GM19043 (cell line): ENCODE data around the gene MLLT3.

Source experiments
- ATAC-seq: cut with Tn5 transposase; IDR thresholded peaks from one replicate; pipeline ENCODE4 v1.9.1; 2021; ENCODE audit warnings: low read depth; ENCODE audit not compliant: unreplicated experiment

The MLLT3 gene

GRCh38 chr9:20630241-20630943 is 8.1 kb upstream of the MLLT3 start:
- ATAC-seq: no peak

DNA sequence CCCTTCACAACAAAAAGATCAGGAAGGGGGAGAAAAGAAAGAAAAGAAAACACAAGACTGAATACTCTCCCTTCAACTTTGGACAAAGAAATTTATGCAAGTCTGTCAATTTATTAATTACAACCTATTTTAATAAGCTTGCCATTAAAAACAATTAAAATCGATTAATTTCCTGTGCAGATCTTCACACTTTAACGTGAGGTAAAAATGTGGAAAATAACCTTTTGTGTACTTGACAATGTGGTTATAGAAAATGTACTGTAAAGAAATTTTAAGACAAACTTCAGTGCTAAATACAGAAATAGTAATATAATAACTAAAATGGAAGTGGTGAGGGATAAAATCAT is 2.7 kb upstream of the MLLT3 start:
- ATAC-seq: no peak

DNA sequence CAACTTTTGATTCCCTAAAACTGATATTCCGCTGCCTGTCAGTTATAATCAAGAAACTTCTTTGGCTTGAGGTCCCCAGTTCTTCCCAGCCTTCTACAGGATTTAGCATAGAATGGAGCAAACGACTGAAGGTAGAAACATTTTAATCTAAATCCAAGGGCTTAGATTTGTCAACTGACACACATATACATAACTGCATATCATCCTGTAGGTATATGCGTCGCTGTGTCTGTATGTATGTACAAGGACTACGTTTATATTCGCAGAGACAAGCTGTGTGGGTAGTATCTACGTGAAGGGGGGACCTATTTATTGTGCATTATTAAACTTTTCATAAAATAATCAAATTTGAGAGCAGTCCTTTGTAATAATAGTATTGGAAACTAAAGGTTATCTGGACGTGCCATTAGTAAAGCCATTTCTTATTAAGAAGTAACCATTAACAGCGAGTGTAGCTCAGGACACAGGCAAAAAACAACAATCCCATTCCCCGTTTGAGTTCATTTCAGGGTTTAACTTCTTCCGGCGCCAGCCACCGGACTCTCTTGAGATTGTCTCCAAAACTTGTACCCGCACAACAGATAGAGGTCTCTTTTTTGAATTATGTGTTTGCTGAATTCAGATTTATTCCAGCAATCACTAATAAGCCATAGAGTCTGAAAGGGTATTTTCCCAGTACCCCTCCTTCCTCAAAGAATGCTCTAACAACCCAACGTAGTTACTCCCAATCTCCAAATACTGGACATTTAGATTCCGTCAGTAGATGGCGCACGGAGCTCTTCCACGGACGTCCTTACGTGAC is 2.1 kb upstream of the MLLT3 start:
- peak; percentile 26 for ATAC-seq

DNA sequence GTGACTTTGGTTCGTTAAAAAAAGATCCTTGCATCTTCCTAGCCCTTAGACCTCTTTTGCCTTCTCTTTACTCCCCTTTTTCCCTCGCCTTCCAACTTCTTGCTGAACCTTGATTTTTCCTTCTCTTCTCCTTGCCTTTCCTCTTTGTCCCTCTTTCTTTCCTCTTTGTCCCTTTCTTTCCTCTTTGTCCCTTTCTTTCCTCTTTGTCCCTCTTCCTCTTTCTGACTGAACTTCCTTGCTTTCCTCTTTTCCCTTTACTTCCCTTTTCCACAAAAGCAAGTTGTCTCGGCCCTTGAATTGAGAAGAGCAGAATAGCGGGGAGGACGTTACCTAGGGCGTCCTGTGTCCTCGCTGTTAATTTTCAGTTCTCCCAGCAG is 1.4 kb upstream of the MLLT3 start:
- ATAC-seq: no peak

GRCh38 chr9:20623021-20623747 is 885 bp upstream of the MLLT3 start:
- ATAC-seq: peak; percentile 1

- ATAC-seq: peak; percentile 3
These were observed 599 bp downstream of the MLLT3 start for GRCh38 chr9:20621471-20622329.

DNA sequence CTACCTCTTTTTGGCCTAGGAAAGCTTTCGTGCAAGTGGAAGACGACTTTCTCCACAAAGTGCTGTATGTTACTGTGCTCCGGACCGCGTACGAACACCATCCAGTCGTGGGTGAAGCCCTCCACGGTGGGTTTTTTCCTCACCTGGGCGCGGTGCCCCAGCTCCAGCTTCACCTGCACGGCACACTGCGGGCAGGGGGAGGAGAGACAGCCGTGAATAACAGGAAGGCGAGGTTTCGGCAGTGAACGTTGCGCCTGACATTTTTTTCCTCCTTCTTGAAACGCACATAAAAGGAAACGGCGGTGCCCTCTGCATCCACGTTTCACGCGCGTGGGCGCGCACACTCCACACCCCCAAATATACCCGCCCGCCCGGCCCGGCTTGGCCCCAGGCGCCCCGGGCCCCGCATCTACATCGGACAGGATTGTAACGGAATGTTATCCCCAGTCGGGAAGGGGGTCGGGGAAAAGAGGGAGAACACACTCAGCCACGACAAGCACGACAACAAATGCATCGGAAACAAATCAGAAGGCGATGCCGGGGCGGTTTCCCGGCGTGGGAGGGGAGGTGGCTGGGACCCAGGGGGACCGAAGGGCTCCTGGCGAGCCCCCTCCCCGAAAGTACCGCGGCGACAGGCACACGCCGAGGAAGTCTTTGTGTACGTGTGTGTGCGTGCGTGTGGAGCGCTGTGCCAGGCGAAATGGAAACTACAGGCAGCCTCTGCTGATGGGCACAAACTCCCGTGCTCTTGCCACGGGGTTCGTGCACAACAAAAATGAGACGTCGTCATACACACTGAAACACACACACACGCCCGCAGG is 1.4 kb downstream of the MLLT3 start:
- no peak for ATAC-seq

- no peak for ATAC-seq
These were observed 2.7 kb downstream of the MLLT3 start for GRCh38 chr9:20619487-20620200.

- no peak for ATAC-seq
These were observed 3.9 kb downstream of the MLLT3 start for GRCh38 chr9:20618361-20618802.

GRCh38 chr9:20616808-20617207 is 5.5 kb downstream of the MLLT3 start:
- ATAC-seq: no peak

GRCh38 chr9:20614602-20615216 is 7.6 kb downstream of the MLLT3 start:
- no peak for ATAC-seq

DNA sequence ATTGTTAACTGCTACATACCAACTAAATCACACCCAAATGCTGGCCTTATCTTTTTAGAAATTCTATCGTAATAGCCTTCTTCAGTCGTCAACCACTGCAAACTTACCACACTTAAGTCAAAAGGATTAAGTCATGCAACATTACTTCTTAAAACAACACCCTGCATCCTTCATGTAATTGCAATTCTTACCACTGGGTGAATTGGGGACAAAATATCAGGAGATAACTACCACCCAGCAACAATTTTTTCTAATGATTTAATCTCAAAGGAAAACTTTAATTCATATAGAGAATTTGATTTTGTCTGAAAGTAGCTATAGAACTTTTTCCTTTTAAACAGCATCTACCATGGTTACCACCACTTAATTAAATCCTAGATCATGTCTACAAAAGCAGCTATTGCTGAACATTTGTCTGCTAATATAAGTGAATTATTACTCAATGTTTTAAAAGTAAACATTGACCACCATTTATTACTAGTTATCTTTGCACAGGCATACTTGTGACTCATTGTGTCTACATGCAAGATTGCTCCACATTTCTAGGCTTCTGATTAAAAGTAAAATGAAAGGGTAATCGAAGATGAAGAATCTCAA is 10.5 kb downstream of the MLLT3 start:
- ATAC-seq: no peak

GRCh38 chr9:20610591-20610990 is 11.7 kb downstream of the MLLT3 start:
- no peak for ATAC-seq

GRCh38 chr9:20608582-20608981 is 13.7 kb downstream of the MLLT3 start:
- ATAC-seq: no peak

DNA sequence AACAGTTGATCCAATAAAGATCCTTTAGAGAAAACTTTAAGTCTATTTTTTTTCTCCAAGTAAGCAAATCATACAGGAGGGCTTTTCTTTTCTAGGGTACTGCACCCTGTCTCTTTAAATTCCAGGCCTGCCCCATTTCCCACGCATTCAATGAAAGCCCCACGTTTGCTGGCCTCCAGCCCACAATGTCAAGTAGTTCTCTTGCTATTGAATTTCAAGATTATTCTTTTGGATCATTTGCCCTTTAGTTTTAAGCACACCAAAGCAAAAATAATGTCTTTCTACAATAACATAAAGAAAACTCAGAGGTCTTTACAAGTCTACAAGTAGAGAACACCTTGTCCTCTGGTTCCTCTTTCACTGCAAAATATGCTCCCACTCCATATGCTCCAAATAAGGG is 15.6 kb downstream of the MLLT3 start:
- no peak for ATAC-seq

DNA sequence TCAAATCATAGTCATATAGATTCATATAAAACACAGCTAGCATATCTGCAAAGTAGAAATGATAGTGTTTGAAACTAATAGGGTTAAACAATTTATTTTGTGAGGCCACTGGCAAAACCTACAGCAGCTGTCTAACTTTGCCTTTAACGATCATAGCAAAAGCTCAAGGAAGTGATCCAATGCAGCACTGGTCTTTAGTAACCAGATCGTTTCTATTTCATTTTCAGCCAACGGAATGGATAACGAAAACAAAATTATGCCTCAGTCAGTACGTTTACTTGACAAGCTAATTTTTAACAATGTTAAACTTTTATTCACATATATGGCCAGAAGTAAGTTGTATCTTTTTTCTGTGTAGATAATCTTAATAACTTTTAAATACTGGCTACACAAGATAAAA is 17.7 kb downstream of the MLLT3 start:
- ATAC-seq: peak; percentile 75

GRCh38 chr9:20603524-20604268 is 18.6 kb downstream of the MLLT3 start:
- ATAC-seq: no peak

DNA sequence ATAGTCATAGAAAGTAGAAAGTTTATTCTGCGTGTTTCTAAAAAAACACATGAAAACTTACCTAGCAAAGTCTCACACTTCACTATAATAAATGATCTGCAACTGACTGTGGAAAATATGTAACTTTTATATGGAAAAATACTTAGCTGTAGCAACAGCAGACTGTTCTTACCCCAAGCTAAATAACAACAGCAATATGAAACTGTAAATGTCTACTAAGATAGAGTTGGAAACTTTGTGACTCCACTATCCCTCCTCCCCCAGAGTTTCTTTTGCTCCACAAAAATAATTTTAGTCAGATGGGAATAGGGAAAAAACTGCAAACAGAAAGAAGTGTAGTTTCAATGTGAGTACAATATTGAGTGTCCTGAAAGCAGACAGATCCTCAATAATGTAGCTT is 21.0 kb downstream of the MLLT3 start:
- ATAC-seq: no peak
